HG02840 (cell line): ENCODE results near the gene ZNF394.
"Not testable (repeated sequence)": the region's sequence is repeated elsewhere in the genome, so short reads cannot be mapped to it uniquely, and the experiment has no call there.

Source experiments
- ATAC-seq: cut with Tn5 transposase; IDR thresholded peaks from one replicate; pipeline ENCODE4 v1.9.1; 2021; ENCODE audit warnings: mild to moderate bottlenecking, moderate library complexity, moderate number of reproducible peaks; ENCODE audit not compliant: unreplicated experiment, low FRiP score

Gene ZNF394

GRCh38 chr7:99499721-99500636 lies at the start of gene ZNF394:
TSS of gene ZNF394 (minus strand) at chr7:99500281. CDS start at chr7:99500093, 188 bp downstream.
- ATAC-seq = peak; percentile 42

- ATAC-seq = not testable (repeated sequence)
Observed at GRCh38 chr7:99549545-99549944, 49.5 kb upstream of the ZNF394 start.

- not testable (repeated sequence) for ATAC-seq
Observed at GRCh38 chr7:99545308-99545707, 45.2 kb upstream of the ZNF394 start.

- ATAC-seq = no peak
Observed at GRCh38 chr7:99543916-99544315, 43.8 kb upstream of the ZNF394 start.

- no peak for ATAC-seq
Observed at GRCh38 chr7:99543081-99543671, 43.1 kb upstream of the ZNF394 start.

- ATAC-seq = no peak
Observed at GRCh38 chr7:99541212-99541611, 41.1 kb upstream of the ZNF394 start.

GRCh38 chr7:99540542-99540941 lies 40.5 kb upstream of the ZNF394 start:
- ATAC-seq = no peak

GRCh38 chr7:99539213-99539811 lies 39.2 kb upstream of the ZNF394 start:
- ATAC-seq = no peak

GRCh38 chr7:99535667-99536066 lies 35.6 kb upstream of the ZNF394 start:
- ATAC-seq = no peak

GRCh38 chr7:99531354-99531765 lies 31.3 kb upstream of the ZNF394 start:
- ATAC-seq = no peak

GRCh38 chr7:99525713-99526440 lies 25.8 kb upstream of the ZNF394 start:
- ATAC-seq = no peak

- ATAC-seq = no peak
Observed at GRCh38 chr7:99521399-99521798, 21.3 kb upstream of the ZNF394 start.

- no peak for ATAC-seq
Observed at GRCh38 chr7:99514050-99514449, 14.0 kb upstream of the ZNF394 start.

GRCh38 chr7:99505324-99505662 lies 5.2 kb upstream of the ZNF394 start:
- no peak for ATAC-seq

- peak; percentile 73 for ATAC-seq
Observed at GRCh38 chr7:99504603-99505323, 4.7 kb upstream of the ZNF394 start, which contains the start of gene ZKSCAN5. TSS of gene ZKSCAN5 (plus strand) at chr7:99504662. CDS start at chr7:99506045, 1,383 bp downstream.

GRCh38 chr7:99504281-99504602 lies 4.2 kb upstream of the ZNF394 start:
- ATAC-seq = no peak

- ATAC-seq = not testable (repeated sequence)
Observed at GRCh38 chr7:99501236-99501635, 1.2 kb upstream of the ZNF394 start.

GRCh38 chr7:99500637-99501009 lies 542 bp upstream of the ZNF394 start:
- ATAC-seq = no peak

- no peak for ATAC-seq
Observed at GRCh38 chr7:99499371-99499720, 735 bp downstream of the ZNF394 start.

- no peak for ATAC-seq
Observed at GRCh38 chr7:99498546-99498944, 1.5 kb downstream of the ZNF394 start.
